ENCODE results near the gene SMAD4.

GRCh38 chr18:51072586-51073313, 42.7 kb downstream of the SMAD4 start:
- no peak for TF ChIP-seq CTCF (conservative IDR thresholded peaks at IDR 0.05; ENCODE audit: low read depth in 2 of 2)
- no peak for TF ChIP-seq ZNF331 (CRISPR knock-in tag; IDR thresholded peaks at IDR 0.05; ENCODE audit: low read depth)
- TF ChIP-seq POLR2AphosphoS5 (IDR thresholded peaks at IDR 0.05; ENCODE audit: low read depth), result no peak
- TF ChIP-seq REST (IDR thresholded peaks at IDR 0.05; ENCODE audit: unreplicated experiment), result no peak
- TF ChIP-seq EZH2 (IDR thresholded peaks at IDR 0.05; ENCODE audit: low read depth, unreplicated experiment), result no peak
